GM19239 (cell line): ENCODE data around the gene DGKD.

Source experiments
- DNase-seq: peaks from one replicate; pipeline ENCODE4 v3.0.0; 2011; ENCODE audit warnings: low spot score; ENCODE audit not compliant: insufficient read length
- FAIRE-seq: peaks from 2 replicates; lab custom pipeline; 2011; peaks lifted over from hg19 to GRCh38; lab: Jason Lieb, UNC

DGKD gene

DNA sequence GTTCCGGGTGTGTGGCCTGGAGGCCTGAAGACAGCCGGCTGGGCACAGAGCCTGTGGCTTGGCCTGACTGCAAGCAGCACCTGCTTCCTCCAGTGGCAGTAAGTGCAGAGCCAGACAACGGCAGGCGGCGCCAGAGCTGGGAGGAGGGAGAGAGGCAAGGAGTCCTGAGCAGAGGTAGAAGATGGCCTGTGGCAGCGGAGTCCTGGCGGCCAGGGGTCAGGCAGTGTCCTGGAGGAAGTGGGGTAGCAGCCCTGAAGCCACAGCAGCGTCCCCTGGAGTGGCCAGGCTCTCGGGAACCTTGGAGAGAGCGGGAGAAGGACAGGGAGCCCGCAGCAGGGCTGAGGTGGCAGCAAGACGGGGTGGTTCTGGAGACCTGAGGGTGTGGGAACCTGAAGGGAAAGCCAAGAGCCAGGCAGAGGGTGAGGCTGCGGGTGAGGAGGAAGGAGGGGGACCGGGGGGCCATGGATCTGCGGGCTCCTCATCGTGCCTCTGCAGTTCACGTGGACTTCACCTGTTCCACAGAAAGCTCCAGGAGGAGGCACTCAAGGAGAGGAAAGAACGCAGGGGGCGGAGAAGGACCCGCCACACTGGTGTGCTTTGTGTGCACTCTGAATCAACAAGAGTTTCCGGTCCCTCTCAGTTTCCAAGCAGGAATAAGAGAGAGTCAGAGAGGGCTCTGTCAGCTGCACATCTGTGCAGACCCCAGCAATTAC lies 126.4 kb downstream of the DGKD start:
- FAIRE-seq: no peak

GRCh38 chr2:233481368-233482142 lies 127.3 kb downstream of the DGKD start:
- FAIRE-seq (no peak), DNase-seq (no peak)

More for the DNA sequence above, 126.4 kb downstream of the DGKD start:
- DNase-seq: no peak

GRCh38 chr2:233482616-233483015 lies 128.3 kb downstream of the DGKD start:
- no peak for DNase-seq
- no peak for FAIRE-seq

- no peak for FAIRE-seq
- no peak for DNase-seq
Measured at GRCh38 chr2:233485726-233486125, 131.4 kb downstream of the DGKD start.

DNA sequence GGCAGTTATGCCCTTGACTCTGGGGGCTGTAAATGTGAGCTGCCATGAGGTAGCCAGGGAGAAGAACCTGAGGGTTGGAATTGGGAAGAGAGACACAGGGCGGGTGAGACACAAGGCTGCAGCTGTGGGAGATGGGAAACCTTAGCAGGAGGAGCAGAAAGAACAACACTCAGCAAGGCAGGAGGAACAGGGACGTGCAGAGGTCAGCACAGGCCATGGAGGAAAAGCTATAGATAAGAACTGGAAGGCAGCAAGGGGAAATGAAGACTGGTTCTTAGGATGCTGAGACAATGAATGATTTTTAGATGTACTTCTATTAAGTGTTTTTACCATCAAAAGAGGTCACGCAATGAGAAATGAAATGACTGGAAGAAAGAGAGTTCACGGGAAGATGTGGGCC lies 132.1 kb downstream of the DGKD start:
- FAIRE-seq (no peak), DNase-seq (no peak)

DNA sequence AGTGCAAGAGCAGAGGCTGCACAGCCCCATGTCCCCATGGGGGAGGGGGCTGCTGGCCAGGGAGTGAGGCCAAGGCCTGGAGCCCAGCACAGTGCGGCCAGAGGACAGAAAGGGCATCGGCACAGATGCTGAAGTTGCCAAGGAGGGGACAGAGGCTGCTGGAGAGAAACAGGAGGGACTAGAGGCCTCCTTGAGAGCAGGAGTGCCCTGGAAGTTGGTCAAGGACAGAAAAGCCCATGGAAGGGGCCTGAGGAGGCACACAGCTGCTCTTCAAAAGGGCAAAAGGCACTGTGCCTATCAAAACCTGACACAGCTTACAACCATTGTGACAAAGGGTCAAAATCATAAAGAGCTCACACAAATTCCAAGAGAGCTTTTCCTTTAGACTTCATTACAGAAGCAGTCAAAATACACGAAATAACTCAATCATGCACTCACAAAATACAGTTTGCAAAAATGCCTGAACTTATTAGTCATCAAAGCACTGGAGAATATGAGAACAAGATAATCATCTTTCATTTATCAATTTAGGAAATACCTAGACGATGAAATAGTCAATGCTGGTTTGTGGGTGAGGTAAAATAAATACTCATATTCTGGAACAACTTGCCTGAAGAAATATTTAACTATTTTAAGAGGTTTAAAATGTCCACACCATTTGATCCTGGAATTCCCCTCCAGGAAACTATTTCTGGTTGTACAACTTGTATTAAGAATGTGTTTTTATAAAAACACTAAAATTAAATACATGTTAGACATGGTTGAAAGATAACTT lies 132.7 kb downstream of the DGKD start:
- no peak for DNase-seq
- no peak for FAIRE-seq

DNA sequence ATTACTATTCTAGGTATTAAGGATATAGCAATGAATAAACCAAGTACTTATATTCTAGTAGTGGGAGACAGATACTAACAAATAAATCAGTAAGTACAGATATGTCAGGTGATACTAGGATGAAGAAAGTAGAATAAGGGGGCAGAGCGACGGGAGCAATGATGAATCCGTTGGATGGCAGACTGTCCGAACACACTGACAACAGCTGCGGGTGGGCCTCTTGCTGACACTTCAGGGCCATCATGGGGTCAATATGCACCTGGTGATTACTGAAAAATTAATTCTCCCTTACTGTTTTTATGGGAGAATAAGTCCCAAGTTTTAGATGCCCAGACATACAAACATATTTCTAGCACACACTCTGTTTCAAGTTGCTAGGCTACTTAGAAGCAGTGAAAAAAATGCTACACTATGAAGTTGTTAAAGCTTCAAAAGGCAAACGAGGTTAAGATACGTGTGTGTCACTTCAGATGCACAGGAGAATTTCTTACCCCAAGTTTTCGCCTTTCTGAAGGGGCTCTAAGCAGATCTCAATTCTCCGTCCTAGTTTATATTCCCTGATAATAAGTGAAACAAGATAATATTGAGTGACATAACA lies 133.6 kb downstream of the DGKD start:
- no peak for FAIRE-seq

GRCh38 chr2:233489143-233489542 lies 134.8 kb downstream of the DGKD start:
- no peak for FAIRE-seq
- no peak for DNase-seq

More for the DNA sequence above, 133.6 kb downstream of the DGKD start:
- DNase-seq: no peak

DNA sequence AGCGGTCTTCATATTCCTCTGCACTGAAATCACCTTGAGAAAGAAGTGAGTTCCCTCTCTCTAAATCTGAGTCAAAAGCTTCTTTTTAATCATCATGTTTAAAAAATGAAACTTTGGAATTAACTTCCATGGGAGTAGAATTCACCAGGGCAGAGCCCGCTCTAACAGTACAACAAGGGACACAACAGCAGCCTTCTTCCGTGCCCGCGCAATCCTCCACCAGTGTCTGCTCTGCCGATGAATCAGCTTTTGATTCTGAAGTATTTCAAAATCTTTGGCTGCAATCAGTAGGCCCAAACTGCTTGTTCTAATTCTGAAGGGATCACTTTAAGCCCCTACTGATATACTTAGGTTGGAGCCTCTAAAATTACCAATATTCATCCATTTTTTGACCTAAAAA lies 135.4 kb downstream of the DGKD start:
- no peak for DNase-seq
- no peak for FAIRE-seq

DNA sequence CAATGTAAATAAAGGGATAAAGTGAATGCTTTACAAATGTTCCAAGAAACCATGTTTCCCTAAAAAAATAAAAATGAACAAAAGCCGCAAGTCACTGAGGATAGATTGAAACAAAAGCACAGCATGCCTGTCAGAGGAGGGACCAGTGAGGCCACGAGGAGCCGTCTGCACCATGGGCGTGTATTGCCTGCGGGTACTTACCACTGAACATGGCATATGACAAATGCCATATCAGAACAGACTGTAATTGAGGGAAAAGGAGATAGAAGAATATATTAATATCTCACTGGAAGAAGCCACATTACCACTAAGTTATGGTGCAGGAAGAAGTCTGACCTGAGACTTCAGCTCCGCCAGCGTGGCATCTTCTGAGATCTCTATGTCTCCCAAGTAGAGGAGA lies 136.5 kb downstream of the DGKD start:
- FAIRE-seq: no peak
- no peak for DNase-seq

DNA sequence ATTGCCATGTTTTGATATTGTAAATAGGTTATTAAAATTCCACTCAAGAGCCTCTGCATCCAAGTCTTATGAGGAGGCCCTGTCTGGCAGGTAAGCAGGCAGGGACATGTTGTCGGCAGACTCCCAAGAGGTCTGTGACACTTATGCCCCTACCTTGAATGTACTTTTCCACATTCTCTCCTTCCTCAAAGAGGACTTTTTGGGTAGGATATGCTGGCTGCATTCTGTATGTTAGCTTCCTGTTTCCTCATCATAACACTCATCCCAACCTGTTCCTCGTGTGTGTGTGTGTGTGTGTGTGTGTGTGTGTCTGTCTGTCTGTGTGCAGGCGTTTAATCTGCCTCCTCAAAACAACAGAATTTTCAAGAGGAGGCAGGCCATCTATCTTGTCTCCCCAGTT lies 137.0 kb downstream of the DGKD start:
- DNase-seq (no peak), FAIRE-seq (no peak)

GRCh38 chr2:233492078-233492477 lies 137.8 kb downstream of the DGKD start:
- DNase-seq (no peak), FAIRE-seq (no peak)

GRCh38 chr2:233492751-233493150 lies 138.5 kb downstream of the DGKD start:
- DNase-seq: no peak

DNA sequence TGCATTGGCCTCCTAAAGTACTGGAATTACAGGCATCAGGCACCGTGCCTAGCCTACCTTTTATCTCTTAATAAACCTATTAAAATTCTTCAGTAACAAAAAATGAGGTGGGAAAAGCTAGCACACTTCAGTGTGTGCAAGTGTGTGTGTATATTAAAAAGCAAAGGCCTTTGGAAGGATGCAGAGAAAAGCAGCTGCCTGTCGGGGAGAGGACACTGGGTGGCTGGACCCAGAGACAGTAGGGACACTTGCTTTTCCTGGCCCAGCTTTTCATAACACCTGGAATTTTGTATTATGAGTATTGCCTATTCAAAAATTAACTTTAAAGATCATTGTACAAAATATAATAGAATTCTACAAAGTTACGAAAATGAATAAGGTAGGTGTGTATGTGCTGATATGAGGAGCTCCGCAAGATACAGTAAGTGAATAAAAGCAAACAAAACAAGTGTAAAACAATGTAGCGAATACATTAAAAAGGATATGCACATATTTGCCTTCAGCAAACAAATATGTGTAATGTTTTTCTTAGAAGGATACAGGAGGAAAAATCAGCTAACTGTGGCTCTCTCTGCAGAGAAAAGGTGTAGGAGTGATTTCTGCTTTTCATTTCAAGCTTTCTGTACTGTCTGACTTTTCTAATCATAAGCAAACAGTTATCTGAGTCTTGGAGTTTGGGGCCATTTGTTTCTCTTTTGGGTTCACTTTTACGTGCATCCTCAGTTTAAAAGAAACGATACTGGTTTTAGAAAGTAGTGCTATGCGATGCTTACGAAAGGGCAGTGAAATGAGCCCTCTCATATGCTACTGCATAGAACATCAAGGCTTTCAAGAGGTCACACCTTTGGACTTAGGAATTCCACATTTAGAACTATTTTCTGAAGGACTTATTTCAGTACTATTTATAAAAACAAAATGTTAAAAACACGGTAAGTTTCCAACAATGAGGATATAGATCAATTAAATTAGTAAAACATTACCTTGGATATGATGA lies 141.5 kb downstream of the DGKD start:
- no peak for FAIRE-seq
- no peak for DNase-seq

More at GRCh38 chr2:233492751-233493150, 138.5 kb downstream of the DGKD start:
- FAIRE-seq: no peak

DNA sequence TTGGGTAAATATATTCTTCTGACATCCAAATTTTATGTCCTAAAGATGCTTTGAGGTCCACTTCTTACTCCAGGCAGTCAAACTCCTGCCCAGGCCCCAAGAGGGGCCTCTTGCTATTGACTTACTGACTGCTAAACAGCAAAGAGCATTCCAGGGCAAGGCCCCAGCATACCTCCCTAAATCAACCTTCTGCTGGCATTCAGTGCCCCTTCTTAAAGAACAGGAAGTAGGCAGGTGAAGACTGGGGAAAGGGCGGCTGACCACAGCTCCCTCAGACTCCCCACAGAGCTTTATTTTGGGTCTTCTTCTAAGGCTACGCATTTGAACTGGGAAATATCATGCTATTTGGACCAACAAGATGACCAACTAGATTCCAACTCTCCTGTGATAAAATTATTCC lies 143.4 kb downstream of the DGKD start:
- DNase-seq: no peak
- FAIRE-seq: peak; percentile 28

DNA sequence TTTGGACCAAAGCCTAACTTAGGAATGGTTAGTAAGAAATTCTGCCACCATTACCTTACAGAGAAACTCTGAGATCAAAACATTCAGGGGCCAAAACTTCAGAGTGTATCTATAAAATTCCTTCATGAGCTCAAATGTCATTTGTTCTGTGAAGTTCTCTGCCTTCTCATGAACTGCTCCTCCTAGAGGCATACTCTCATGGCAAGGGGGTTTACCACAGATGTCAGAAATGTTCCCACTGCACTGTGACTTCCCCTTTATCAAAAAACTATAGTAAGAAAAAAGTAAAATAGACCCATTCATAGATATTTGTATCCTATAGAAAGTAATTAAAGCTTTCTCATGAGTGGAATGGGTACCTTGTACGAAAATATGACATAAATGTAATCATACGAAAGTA lies 143.8 kb downstream of the DGKD start:
- no peak for DNase-seq

DNA sequence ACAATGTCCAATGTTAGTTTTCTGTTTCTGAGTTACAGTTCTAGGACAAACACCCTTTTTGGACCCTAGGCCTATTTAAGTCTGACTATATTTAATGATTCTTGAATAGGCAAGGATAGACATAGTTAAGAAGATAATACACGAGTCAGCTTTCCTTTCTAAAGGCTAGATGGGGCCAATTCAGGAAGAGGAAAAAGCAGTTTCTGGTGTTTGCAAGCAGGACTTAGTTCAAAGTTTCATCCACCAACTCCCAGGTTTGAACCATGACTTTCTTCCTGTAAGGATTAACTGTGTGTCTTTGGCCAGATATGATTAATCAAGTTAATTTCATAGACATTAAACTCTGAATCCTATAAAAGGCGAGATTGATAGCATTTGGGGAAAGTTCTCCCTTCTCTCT lies 145.6 kb downstream of the DGKD start:
- FAIRE-seq: peak; percentile 74

More for the DNA sequence above, 143.8 kb downstream of the DGKD start:
- FAIRE-seq: no peak

DNA sequence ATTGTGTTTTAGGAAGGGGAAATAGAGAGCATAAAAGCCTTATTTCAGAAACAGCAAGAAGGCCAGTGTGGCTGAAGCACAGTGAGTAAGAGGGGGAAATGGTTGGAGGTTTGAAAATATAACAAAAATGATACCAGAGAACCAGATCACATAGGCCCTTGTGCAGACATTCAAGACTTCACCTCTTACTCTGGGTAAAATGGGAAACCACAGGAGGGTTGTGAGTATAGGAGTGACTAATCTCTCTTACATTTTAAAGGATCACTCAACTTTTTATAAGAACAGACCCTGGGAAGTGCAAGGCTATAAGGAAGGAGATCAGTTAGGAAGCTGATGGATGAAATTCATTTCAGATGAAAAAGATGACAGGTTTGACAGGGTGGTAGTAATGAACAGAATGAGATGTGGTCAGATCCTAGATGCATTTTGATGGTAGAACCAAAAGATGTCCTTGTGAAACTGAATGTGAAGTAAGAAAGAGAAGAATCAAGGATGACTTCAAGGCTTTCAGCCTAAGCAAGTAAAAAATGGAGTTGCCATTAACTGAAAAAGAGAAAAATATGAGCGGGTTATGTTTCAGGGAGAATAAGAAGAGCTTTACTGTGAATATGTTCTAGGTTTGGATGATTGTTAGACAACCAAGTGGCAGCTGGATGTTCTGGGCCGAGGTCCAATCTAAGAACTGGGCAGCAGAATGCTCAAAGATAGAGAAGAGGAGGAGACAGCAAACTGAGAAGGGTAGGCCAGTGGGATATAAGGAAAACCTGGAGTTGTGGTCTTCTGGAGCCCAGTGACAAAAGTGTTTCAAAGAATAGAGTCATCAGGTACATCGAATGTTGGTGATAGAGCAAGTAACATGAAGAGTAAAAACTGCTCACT lies 147.1 kb downstream of the DGKD start:
- DNase-seq: no peak
- FAIRE-seq: peak; percentile 87

More for the DNA sequence above, 145.6 kb downstream of the DGKD start:
- no peak for DNase-seq
